Panc1 (cell line): ENCODE measurements around the gene HOXB7. TPM values are rescaled to one million over a fixed set of nuclear protein-coding genes. Genes with fewer than 3 reads are reported as not detected.

ENCODE experiments used
- ATAC-seq: fragments of 200-7000 bp; cut with Tn5 transposase; 2 replicates; pipeline ENCODE4 v1.9.1; 2020; ENCODE audit warnings: mild to moderate bottlenecking, moderate library complexity
- BruUV-seq: library from RNA; stranded (reverse); fragments of 400-500 nt; replicated peaks from 2 replicates; lab custom pipeline; 2021; lab: Mats Ljungman, UMichigan
- CTCF ChIA-PET: fragments of 300-600 bp; sonication (Branson Sonifier 250); formaldehyde crosslinking; loops from one replicate; lab custom pipeline; 2022; ENCODE audit warnings: antibody characterized with exemption; lab: Charles Lee
- POLR2A ChIA-PET: fragments of 300-600 bp; sonication (Branson Sonifier 250); formaldehyde crosslinking; loops from one replicate; lab custom pipeline; 2022; ENCODE audit warnings: antibody characterized with exemption; lab: Charles Lee
- DNase-seq: peaks from one replicate; pipeline ENCODE4 v3.0.0-alpha.2; 2010; ENCODE audit warnings: low read depth, low spot score
- H3K27ac ChIP-seq: 2 replicates; pipeline ENCODE4 v1.5.1; 2011; ENCODE audit warnings: mild to moderate bottlenecking, low read length, inconsistent platforms
- H3K27me3 ChIP-seq: fragments of 200-500 bp; sonication (Bioruptor generic); 2 replicates; pipeline ENCODE4 v1.6.0; 2014; ENCODE audit warnings: low read length, inconsistent platforms; ENCODE audit not compliant: control insufficient read depth, insufficient read depth
- H3K36me3 ChIP-seq: fragments of 200-500 bp; sonication (Bioruptor generic); 2 replicates; pipeline ENCODE4 v1.5.1; 2014; ENCODE audit warnings: inconsistent platforms, mild to moderate bottlenecking, low read length, moderate library complexity; ENCODE audit not compliant: control insufficient read depth, insufficient read depth
- H3K4me1 ChIP-seq: 2 replicates; pipeline ENCODE4 v1.5.1; 2011; ENCODE audit warnings: inconsistent platforms, mild to moderate bottlenecking, low read length, moderate library complexity; ENCODE audit not compliant: control insufficient read depth, insufficient read depth
- H3K4me3 ChIP-seq, 2 experiments: 2 replicates each; pipeline ENCODE4 v1.5.1; 2011 to 2012; ENCODE audit warnings: low read depth in 2 of 2, low read length in 2 of 2, mild to moderate bottlenecking in 2 of 2, inconsistent platforms in 1 of 2, moderate library complexity in 1 of 2
- H3K9me3 ChIP-seq: fragments of 200-500 bp; sonication (Bioruptor generic); 2 replicates; pipeline ENCODE4 v1.5.1; 2014; ENCODE audit warnings: low read depth, mild to moderate bottlenecking, inconsistent platforms, low read length, moderate library complexity; ENCODE audit not compliant: control insufficient read depth, insufficient read depth
- CTCF ChIP-seq: fragments of 450-650 bp; IDR thresholded peaks from 2 replicates; pipeline ENCODE4 v1.5.1; 2017; ENCODE audit warnings: mild to moderate bottlenecking
- POLR2AphosphoS5 ChIP-seq: IDR thresholded peaks from 2 replicates; pipeline ENCODE4 v1.6.1; 2012; ENCODE audit warnings: mild to moderate bottlenecking, low read depth, low read length, moderate library complexity
- REST ChIP-seq, 2 experiments: IDR thresholded peaks; 2 replicates each; pipeline ENCODE4 v1.6.1; 2011 to 2012; ENCODE audit warnings: low read depth in 2 of 2, control low read depth in 1 of 2, low read length in 1 of 2, mild to moderate bottlenecking in 1 of 2, moderate library complexity in 1 of 2; ENCODE audit not compliant: insufficient read depth in 1 of 2
- SIN3A ChIP-seq: IDR thresholded peaks from 2 replicates; pipeline ENCODE4 v1.6.1; 2012; ENCODE audit warnings: low read depth, mild to moderate bottlenecking, low read length, moderate library complexity, borderline replicate concordance; ENCODE audit not compliant: insufficient read depth
- TCF7L2 ChIP-seq: IDR thresholded peaks from 2 replicates; pipeline ENCODE4 v1.6.1; 2011; ENCODE audit warnings: mild to moderate bottlenecking, low read depth, low read length, inconsistent platforms
- in situ Hi-C: cut with HindIII; loops from 2 replicates; pipeline ENCODE4 v1.10.0; 2016; ENCODE audit warnings: low sequenced_read_pairs, low pct_unique_long_range_greater_than_20kb
- intact Hi-C: fragments of 100-400 bp; cut with micrococcal nuclease; formaldehyde crosslinking; loops from one replicate; pipeline ENCODE4 v1.10.0; 2022; ENCODE audit not compliant: unreplicated experiment
- total RNA-seq: library from RNA; stranded (reverse); gene quantifications from one replicate; pipeline ENCODE4 v1.2.1, GENCODE V29; 2021; ENCODE audit not compliant: unreplicated experiment

Gene HOXB7
- total RNA-seq, 1 experiment from 2014 or later = 44.0 TPM

GRCh38 chr17:48565022-48565554 is 45.7 kb downstream of the HOXB7 start:
- H3K27ac ChIP-seq = peak overlapping the region; percentile 97
- no peaks in the 10 kb centered on the region for H3K9me3 ChIP-seq
- DNase-seq (no peak), ATAC-seq (no peak)
- intact Hi-C loops = no loop called here
- H3K4me3 ChIP-seq = peak overlapping the region in 1 of 2 experiments; percentile 29; a peak in 2 of 4 replicates
- ChIA-PET POLR2A (no interaction called here), CTCF (no interaction called here)
- in situ Hi-C loops = no loop called here
- H3K36me3 ChIP-seq = peaks cover 7% of the 10 kb centered on the region; the same call in 1 of the 2 replicates
- TF ChIP-seq CTCF (no peak), SIN3A (0 out of 2 replicates have a peak, but pooled peaks have one; percentile 6), POLR2AphosphoS5 (no peak), REST (IDR thresholded peaks at IDR 0.05; ENCODE audit: insufficient read depth in 1 of 2, low read depth in 2 of 2, low read length in 1 of 2) (no peak), TCF7L2 (no peak)
- H3K27me3 ChIP-seq = no peaks in the 10 kb centered on the region
- peaks cover 94% of the 10 kb centered on the region for H3K4me1 ChIP-seq
- TSS peak; percentile 90 for BruUV-seq

GRCh38 chr17:48564188-48565021 is 46.4 kb downstream of the HOXB7 start:
- H3K4me3 ChIP-seq = peak overlapping the region; percentile 16 to 29
- CTCF ChIA-PET = interaction anchor here (0.7 kb wide), 1 partner anchor 20 kb away, joined by 3 read pairs; no protein-coding TSS in a partner anchor

More at GRCh38 chr17:48564188-48565021, 46.4 kb downstream of the HOXB7 start:
- TF ChIP-seq CTCF = no peak
- 0 out of 2 replicates have a peak, but pooled peaks have one; percentile 20 for TF ChIP-seq POLR2AphosphoS5
- no peak for TF ChIP-seq REST (IDR thresholded peaks at IDR 0.05; ENCODE audit: insufficient read depth in 1 of 2, low read depth in 2 of 2, low read length in 1 of 2)
- TF ChIP-seq TCF7L2 = no peak
- TF ChIP-seq SIN3A = 0 out of 2 replicates have a peak, but pooled peaks have one; percentile 5
- no peaks in the 10 kb centered on the region for H3K27me3 ChIP-seq
- peaks cover 5% of the 10 kb centered on the region; the same call in 1 of the 2 replicates for H3K36me3 ChIP-seq
- ATAC-seq = no peak
- intact Hi-C loops (no loop called here), in situ Hi-C loops (no loop called here)
- no peak for DNase-seq
- H3K4me1 ChIP-seq = peaks cover 94% of the 10 kb centered on the region
- POLR2A ChIA-PET = no interaction called here
- no peaks in the 10 kb centered on the region for H3K9me3 ChIP-seq
- BruUV-seq = no TSS peak
- H3K27ac ChIP-seq = peak overlapping the region; percentile 97
